Stomach (tissue), 9 donors: ENCODE results near the gene C4BPB. TPM values are rescaled to one million over a fixed set of nuclear protein-coding genes. Genes with fewer than 3 reads are reported as not detected.

ENCODE experiments used
- DNase-seq, 2 donors: peaks; one replicate each; pipeline versions ENCODE4 v3.0.0 to v3.0.0-alpha.2; 2013 to 2019
- H3K27ac ChIP-seq, 5 donors: fragments of 200-600 bp in 4 of 5; sonication (generic) in 4 of 5; one replicate each; pipeline ENCODE4 v1.5.1; 2013 to 2019; ENCODE audit warnings: mild to moderate bottlenecking in 1 of 5, moderate library complexity in 1 of 5
- H3K27me3 ChIP-seq, 3 donors: fragments of 200-600 bp; sonication (generic); one replicate each; pipeline ENCODE4 v1.5.1; 2017 to 2019; ENCODE audit warnings: mixed run types in 1 of 3
- H3K36me3 ChIP-seq, 4 donors: fragments of 200-600 bp; sonication (generic); 1 replicate in 3 of 4; 2 replicates in 1 of 4; pipeline ENCODE4 v1.5.1; 2016 to 2019
- H3K4me1 ChIP-seq, 4 donors: fragments of 200-600 bp; sonication (generic); one replicate each; pipeline ENCODE4 v1.5.1; 2016 to 2019
- H3K4me3 ChIP-seq, 4 donors: fragments of 200-600 bp; sonication (generic) in 3 of 4; one replicate each; pipeline ENCODE4 v1.5.1; 2016 to 2019; ENCODE audit warnings: mild to moderate bottlenecking in 1 of 4
- H3K9me3 ChIP-seq, 4 donors: fragments of 200-600 bp; sonication (generic); one replicate each; pipeline ENCODE4 v1.5.1; 2016 to 2019
- CTCF ChIP-seq, 7 experiments: fragments of 450-650 bp in 4 of 7; fragments of 200-600 bp in 3 of 7; sonication (generic) in 3 of 7; IDR thresholded peaks; one replicate each; pipeline ENCODE4 v1.5.1; 2016 to 2019; ENCODE audit warnings: antibody characterized with exemption in 7 of 7, control low read depth in 2 of 7, mild to moderate bottlenecking in 1 of 7
- EP300 ChIP-seq: sonication (generic); formaldehyde crosslinking; IDR thresholded peaks from one replicate; pipeline ENCODE4 v1.6.1; 2017; ENCODE audit warnings: antibody characterized with exemption
- POLR2A ChIP-seq, 4 donors: fragments of 450-650 bp; IDR thresholded peaks; one replicate each; pipeline ENCODE4 v1.6.1; 2016; ENCODE audit warnings: antibody characterized with exemption in 4 of 4, control low read depth in 2 of 4, mild to moderate bottlenecking in 1 of 4, moderate library complexity in 1 of 4
- POLR2AphosphoS5 ChIP-seq, 3 donors: sonication (generic); formaldehyde crosslinking; IDR thresholded peaks; one replicate each; pipeline ENCODE4 v1.6.1; 2016; ENCODE audit warnings: antibody characterized with exemption in 3 of 3
- WGBS, 5 donors: extraction: QIAGEN DNeasy Blood & Tissue Kit in 3 of 5; methylation state at CpG; one replicate each; pipeline versions ENCODE4 v1.1.5 to v1.1.7; 2013 to 2018; 5-methylcytosine and 5-hydroxymethylcytosine counted together
- intact Hi-C: fragments of 100-400 bp; cut with DNase I; formaldehyde crosslinking; loops from one replicate; pipeline ENCODE4 v1.15.1; 2023; ENCODE audit warnings: low total_unique reads
- polyA plus RNA-seq, 3 donors: library from polyadenylated mRNA; stranded (reverse); fragments of 200-250 nt; gene quantifications; one replicate each; pipeline ENCODE4 v1.2.3, GENCODE V29; 2013
- total RNA-seq, 5 donors: library from RNA; depleted of rRNA; stranded (reverse); fragments of >200 nt; gene quantifications; one replicate each; pipeline versions ENCODE4 v1.1.0 to v1.2.3, GENCODE V29; 2014 to 2016
- donor health status: healthy with polysubstance abuse.
- donor health status: Bipolar disorder and iron deficiency.
- donor health status: healthy.

C4BPB gene
- total and polyA plus RNA-seq, 8 donors: 3.5 to 18.9 (median 8.5) TPM; not detected in 3

- WGBS, 5 donors: 62 to 76% (median 72%) methylated on average over 2 of the region's 2 CpGs
- no peak for TF ChIP-seq POLR2AphosphoS5 (IDR thresholded peaks at IDR 0.05)
- TF ChIP-seq EP300: no peak
- no peak for TF ChIP-seq POLR2A (IDR thresholded peaks at IDR 0.05)
- TF ChIP-seq CTCF (IDR thresholded peaks at IDR 0.05): no peak
- no peaks in the 10 kb centered on the region for H3K27me3 ChIP-seq
- no peak overlapping the region for H3K27ac ChIP-seq
- DNase-seq: no peak
- no peaks in the 10 kb centered on the region for H3K9me3 ChIP-seq
- peaks cover 13 to 21% (median 19%) of the 10 kb centered on the region in 4 donors for H3K36me3 ChIP-seq
- H3K4me3 ChIP-seq: no peak overlapping the region
- intact Hi-C loops: no loop called here
- H3K4me1 ChIP-seq: peaks cover 22 to 64% (median 49%) of the 10 kb centered on the region in 4 donors
Observed at GRCh38 chr1:207045453-207045852, 43.2 kb upstream of the C4BPB start.

GRCh38 chr1:207047505-207047904, 41.2 kb upstream of the C4BPB start:
- intact Hi-C loops: no loop called here
- H3K4me1 ChIP-seq: peaks cover 34 to 80% (median 62%) of the 10 kb centered on the region in 4 donors
- 81 to 95% (median 85%) methylated on average over 1 of the region's 1 CpG for WGBS, 5 donors
- TF ChIP-seq POLR2A (IDR thresholded peaks at IDR 0.05) (no peak), EP300 (no peak), POLR2AphosphoS5 (IDR thresholded peaks at IDR 0.05) (no peak), CTCF (IDR thresholded peaks at IDR 0.05) (no peak)
- H3K27me3 ChIP-seq: no peaks in the 10 kb centered on the region
- DNase-seq: no peak
- no peak overlapping the region for H3K27ac ChIP-seq
- peaks cover 13 to 21% (median 19%) of the 10 kb centered on the region in 4 donors for H3K36me3 ChIP-seq
- H3K4me3 ChIP-seq: no peak overlapping the region
- no peaks in the 10 kb centered on the region for H3K9me3 ChIP-seq

GRCh38 chr1:207048041-207048440, 40.6 kb upstream of the C4BPB start:
- Histone ChIP-seq H3K27me3 (no peaks in the 10 kb centered on the region), H3K9me3 (no peaks in the 10 kb centered on the region), H3K27ac (no peak overlapping the region), H3K36me3 (peaks cover 13 to 21% (median 19%) of the 10 kb centered on the region in 4 donors), H3K4me3 (no peak overlapping the region), H3K4me1 (peaks cover 35 to 81% (median 63%) of the 10 kb centered on the region in 4 donors)
- WGBS, 5 donors: 70 to 78% (median 75%) methylated on average over 6 of the region's 6 CpGs
- no peak for DNase-seq
- intact Hi-C loops: no loop called here
- TF ChIP-seq POLR2AphosphoS5 (IDR thresholded peaks at IDR 0.05) (no peak), EP300 (no peak)

GRCh38 chr1:207049054-207049453, 39.6 kb upstream of the C4BPB start:
- peak overlapping the region in 2 of 4 donors; percentile 86 to 91 for H3K4me3 ChIP-seq
- peaks cover 35 to 84% (median 64%) of the 10 kb centered on the region in 4 donors for H3K4me1 ChIP-seq
- H3K9me3 ChIP-seq: no peaks in the 10 kb centered on the region
- 78 to 93% (median 82%) methylated on average over 4 of the region's 4 CpGs for WGBS, 5 donors
- no peak for DNase-seq
- peak overlapping the region in 2 of 5 donors; percentile 96 to 97 for H3K27ac ChIP-seq
- no peaks in the 10 kb centered on the region for H3K27me3 ChIP-seq
- no peak for TF ChIP-seq EP300
- TF ChIP-seq POLR2AphosphoS5 (IDR thresholded peaks at IDR 0.05): no peak
- no peak for TF ChIP-seq CTCF (IDR thresholded peaks at IDR 0.05)
- no peak for TF ChIP-seq POLR2A (IDR thresholded peaks at IDR 0.05)
- H3K36me3 ChIP-seq: peaks cover 13 to 21% (median 19%) of the 10 kb centered on the region in 4 donors
- intact Hi-C loops: no loop called here

GRCh38 chr1:207049514-207049913, 39.1 kb upstream of the C4BPB start:
- peak overlapping the region in 4 of 5 donors; percentile 91 to 97 (median 96) for H3K27ac ChIP-seq
- no peaks in the 10 kb centered on the region for H3K9me3 ChIP-seq
- H3K27me3 ChIP-seq: no peaks in the 10 kb centered on the region
- H3K36me3 ChIP-seq: peaks cover 13 to 21% (median 19%) of the 10 kb centered on the region in 4 donors
- TF ChIP-seq CTCF (IDR thresholded peaks at IDR 0.05) (no peak), POLR2AphosphoS5 (IDR thresholded peaks at IDR 0.05) (no peak), EP300 (no peak), POLR2A (IDR thresholded peaks at IDR 0.05) (no peak)
- intact Hi-C loops: no loop called here
- no peak for DNase-seq
- 38 to 46% (median 44%) methylated on average over 8 of the region's 8 CpGs for WGBS, 5 donors
- peaks cover 35 to 84% (median 66%) of the 10 kb centered on the region in 4 donors for H3K4me1 ChIP-seq
- peak overlapping the region; percentile 77 to 91 (median 82) for H3K4me3 ChIP-seq
